ENCODE data around the gene CCDC51. TPM values are rescaled to one million over a fixed set of nuclear protein-coding genes. Genes with fewer than 3 reads are reported as not detected.

Gene CCDC51
- total RNA-seq, 2 donors from 2014 or later: 12.7 to 14.8 TPM

DNA sequence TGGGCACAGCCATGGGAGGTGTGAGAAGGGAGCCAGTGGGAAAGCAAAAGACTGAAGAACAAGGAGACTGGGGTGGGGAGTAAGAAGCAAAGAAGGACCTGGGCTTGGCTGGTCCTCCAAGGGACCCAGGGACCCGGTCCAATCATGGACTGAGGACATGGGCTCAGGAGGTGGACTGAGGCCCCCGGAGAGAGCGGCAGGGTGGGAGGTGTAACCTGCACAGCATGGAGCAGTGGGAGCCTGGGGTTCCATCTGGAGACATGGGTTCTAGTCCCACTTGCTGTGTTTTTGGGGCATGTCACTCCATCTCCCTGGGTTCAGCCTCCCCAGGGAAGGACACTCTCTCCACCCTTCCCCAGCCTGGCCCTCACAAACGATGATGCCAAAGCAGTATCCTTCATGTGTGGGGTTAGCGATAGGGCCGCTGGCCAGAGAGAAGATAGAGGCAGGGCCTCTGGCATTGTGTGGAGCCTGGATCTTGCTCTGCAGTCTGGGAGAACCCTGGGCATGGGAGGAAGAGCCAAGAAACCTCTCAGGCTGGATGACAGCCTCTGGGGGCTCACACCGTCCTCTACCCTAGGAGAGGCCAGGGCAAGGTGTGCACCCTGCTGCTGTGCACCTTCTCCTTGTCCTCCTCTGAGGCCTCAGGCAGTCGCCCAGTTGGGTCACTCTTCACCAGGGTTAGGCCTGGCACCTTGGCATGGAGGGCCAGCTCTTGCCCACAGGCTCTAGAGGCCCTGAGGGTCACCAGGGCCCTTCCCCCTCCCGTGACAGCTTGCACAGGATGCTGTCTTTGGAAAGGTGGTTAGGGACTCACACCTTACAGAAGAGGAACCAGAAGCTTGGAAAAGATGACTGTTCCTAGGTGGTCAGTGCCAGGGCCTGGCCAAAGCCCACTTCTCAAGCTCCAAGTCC, 41.9 kb downstream of the CCDC51 start:
- H3K36me3 ChIP-seq: no peaks in the 10 kb centered on the region
- WGBS: 59% methylated on average over 8 of the region's 9 CpGs
- no peak for TF ChIP-seq POLR2AphosphoS5 (IDR thresholded peaks at IDR 0.05)
- no peak for TF ChIP-seq CTCF (IDR thresholded peaks at IDR 0.05)
- no peak for TF ChIP-seq POLR2A (IDR thresholded peaks at IDR 0.05)
- H3K27me3 ChIP-seq (replicated peaks; ENCODE audit: insufficient read depth): no peaks in the 10 kb centered on the region
- H3K4me3 ChIP-seq: no peak overlapping the region
- DNase-seq (ENCODE audit: low spot score): no peak
- intact Hi-C loops (cut with DNase I): loop anchor here (1.0 kb wide), 1 partner anchor 37 kb away; no protein-coding TSS in a partner anchor
- H3K27ac ChIP-seq: no peak overlapping the region
- H3K9me3 ChIP-seq: no peaks in the 10 kb centered on the region
- H3K4me1 ChIP-seq (replicated peaks): no peaks in the 10 kb centered on the region

DNA sequence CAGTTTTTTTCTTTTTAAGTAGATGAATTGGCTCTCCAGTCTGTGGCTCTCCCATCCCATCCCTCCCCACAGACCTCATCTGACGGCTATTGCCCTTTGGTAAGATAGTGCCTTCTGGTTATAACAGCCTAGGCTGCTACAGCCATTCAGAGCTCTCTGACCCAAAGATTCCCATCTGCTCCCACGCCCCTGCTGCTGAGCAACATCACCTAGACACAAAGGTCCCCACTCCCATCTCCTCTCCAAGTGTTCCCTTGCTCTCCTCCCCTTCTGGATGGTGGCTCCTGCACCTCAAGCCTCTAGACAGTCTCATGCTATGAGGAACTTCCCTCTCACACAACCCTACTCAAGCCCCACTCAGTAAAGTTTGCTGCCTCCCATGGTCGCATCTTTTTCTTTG, 44.2 kb downstream of the CCDC51 start:
- WGBS: 75% methylated on average over 3 of the region's 3 CpGs
- no peaks in the 10 kb centered on the region for H3K4me1 ChIP-seq (replicated peaks)
- intact Hi-C loops (cut with DNase I): no loop called here

GRCh38 chr3:48394391-48394790, 45.5 kb downstream of the CCDC51 start:
- H3K9me3 ChIP-seq: no peaks in the 10 kb centered on the region
- H3K27me3 ChIP-seq (replicated peaks; ENCODE audit: insufficient read depth): no peaks in the 10 kb centered on the region
- WGBS: 89% methylated on average over 2 of the region's 2 CpGs
- no peaks in the 10 kb centered on the region for H3K36me3 ChIP-seq
- intact Hi-C loops (cut with DNase I): no loop called here
- no peak overlapping the region for H3K4me3 ChIP-seq
- no peaks in the 10 kb centered on the region for H3K4me1 ChIP-seq (replicated peaks)
- no peak for TF ChIP-seq POLR2A (IDR thresholded peaks at IDR 0.05)
- no peak for TF ChIP-seq CTCF (IDR thresholded peaks at IDR 0.05)
- TF ChIP-seq POLR2AphosphoS5 (IDR thresholded peaks at IDR 0.05): no peak
- no peak overlapping the region for H3K27ac ChIP-seq
- DNase-seq (ENCODE audit: low spot score): no peak

More for the DNA sequence above, 44.2 kb downstream of the CCDC51 start:
- no peaks in the 10 kb centered on the region for H3K36me3 ChIP-seq
- H3K27ac ChIP-seq: no peak overlapping the region
- H3K9me3 ChIP-seq: no peaks in the 10 kb centered on the region
- TF ChIP-seq POLR2AphosphoS5 (IDR thresholded peaks at IDR 0.05) (no peak), CTCF (IDR thresholded peaks at IDR 0.05) (no peak), POLR2A (IDR thresholded peaks at IDR 0.05) (no peak)
- H3K27me3 ChIP-seq (replicated peaks; ENCODE audit: insufficient read depth): no peaks in the 10 kb centered on the region
- H3K4me3 ChIP-seq: no peak overlapping the region
- no peak for DNase-seq (ENCODE audit: low spot score)

DNA sequence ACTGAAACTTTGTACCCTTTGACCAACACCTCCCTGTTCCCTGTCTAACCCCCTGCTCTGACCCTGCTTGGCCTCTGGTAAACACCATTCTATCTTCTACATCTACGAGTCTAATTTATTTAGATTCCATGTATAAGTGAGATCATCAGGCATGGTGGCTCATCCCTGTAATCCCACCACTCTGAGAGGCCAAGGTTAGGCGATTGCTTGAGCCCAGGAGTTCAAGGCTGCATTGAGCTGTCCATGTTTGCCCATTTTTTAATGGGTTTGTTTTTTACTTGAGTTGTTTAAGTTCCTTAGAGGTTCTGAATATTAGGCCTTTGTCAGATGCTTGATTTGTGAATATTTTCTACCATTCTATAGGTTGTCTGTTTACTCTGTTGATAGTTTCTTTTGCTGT, 51.0 kb downstream of the CCDC51 start:
- Histone ChIP-seq H3K9me3 (no peaks in the 10 kb centered on the region), H3K4me3 (no peak overlapping the region), H3K36me3 (no peaks in the 10 kb centered on the region), H3K27me3 (replicated peaks; ENCODE audit: insufficient read depth) (no peaks in the 10 kb centered on the region), H3K27ac (no peak overlapping the region), H3K4me1 (replicated peaks) (no peaks in the 10 kb centered on the region)
- 81% methylated on average over 2 of the region's 2 CpGs for WGBS
- intact Hi-C loops (cut with DNase I): no loop called here
- TF ChIP-seq POLR2A (IDR thresholded peaks at IDR 0.05) (no peak), POLR2AphosphoS5 (IDR thresholded peaks at IDR 0.05) (no peak), CTCF (IDR thresholded peaks at IDR 0.05) (no peak)
- DNase-seq (ENCODE audit: low spot score): no peak

DNA sequence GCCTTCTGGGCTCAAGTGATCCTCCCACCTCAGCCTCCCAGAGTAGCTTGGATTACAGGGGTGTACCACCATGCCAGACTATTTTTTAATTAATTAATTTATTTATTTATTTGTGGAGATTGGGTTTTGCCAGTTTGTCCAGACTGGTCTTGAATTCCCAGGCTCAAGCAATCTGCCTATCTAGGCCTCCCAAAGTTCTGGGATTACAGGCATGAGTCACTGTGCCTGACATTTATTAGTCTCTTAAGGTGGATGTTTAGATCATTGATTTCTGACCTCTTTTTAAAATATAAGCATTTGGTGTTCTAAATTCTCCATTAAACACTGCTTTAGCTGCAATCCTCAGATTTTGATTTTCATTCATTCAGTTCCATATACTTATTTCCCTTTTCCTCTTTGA, 52.3 kb downstream of the CCDC51 start:
- H3K27me3 ChIP-seq (replicated peaks; ENCODE audit: insufficient read depth): no peaks in the 10 kb centered on the region
- no peak for DNase-seq (ENCODE audit: low spot score)
- H3K4me1 ChIP-seq (replicated peaks): no peaks in the 10 kb centered on the region
- H3K9me3 ChIP-seq: no peaks in the 10 kb centered on the region
- H3K36me3 ChIP-seq: no peaks in the 10 kb centered on the region
- no peak overlapping the region for H3K27ac ChIP-seq
- TF ChIP-seq CTCF (IDR thresholded peaks at IDR 0.05) (no peak), POLR2AphosphoS5 (IDR thresholded peaks at IDR 0.05) (no peak), POLR2A (IDR thresholded peaks at IDR 0.05) (no peak)
- H3K4me3 ChIP-seq: no peak overlapping the region
- intact Hi-C loops (cut with DNase I): no loop called here

Measured in prostate gland (tissue), 2 donors.